GM21528 (cell line): ENCODE measurements around the gene ZNF670.
A peak's percentile ranks its signal among the peaks of the same experiment; 100 is the strongest.
"Not testable (repeated sequence)": the region's sequence is repeated elsewhere in the genome, so short reads cannot be mapped to it uniquely, and the experiment has no call there.

Source experiments
- ATAC-seq: cut with Tn5 transposase; IDR thresholded peaks from one replicate; pipeline ENCODE4 v1.9.1; 2021; ENCODE audit warnings: mild to moderate bottlenecking, moderate library complexity; ENCODE audit not compliant: unreplicated experiment, low FRiP score

Gene ZNF670

DNA sequence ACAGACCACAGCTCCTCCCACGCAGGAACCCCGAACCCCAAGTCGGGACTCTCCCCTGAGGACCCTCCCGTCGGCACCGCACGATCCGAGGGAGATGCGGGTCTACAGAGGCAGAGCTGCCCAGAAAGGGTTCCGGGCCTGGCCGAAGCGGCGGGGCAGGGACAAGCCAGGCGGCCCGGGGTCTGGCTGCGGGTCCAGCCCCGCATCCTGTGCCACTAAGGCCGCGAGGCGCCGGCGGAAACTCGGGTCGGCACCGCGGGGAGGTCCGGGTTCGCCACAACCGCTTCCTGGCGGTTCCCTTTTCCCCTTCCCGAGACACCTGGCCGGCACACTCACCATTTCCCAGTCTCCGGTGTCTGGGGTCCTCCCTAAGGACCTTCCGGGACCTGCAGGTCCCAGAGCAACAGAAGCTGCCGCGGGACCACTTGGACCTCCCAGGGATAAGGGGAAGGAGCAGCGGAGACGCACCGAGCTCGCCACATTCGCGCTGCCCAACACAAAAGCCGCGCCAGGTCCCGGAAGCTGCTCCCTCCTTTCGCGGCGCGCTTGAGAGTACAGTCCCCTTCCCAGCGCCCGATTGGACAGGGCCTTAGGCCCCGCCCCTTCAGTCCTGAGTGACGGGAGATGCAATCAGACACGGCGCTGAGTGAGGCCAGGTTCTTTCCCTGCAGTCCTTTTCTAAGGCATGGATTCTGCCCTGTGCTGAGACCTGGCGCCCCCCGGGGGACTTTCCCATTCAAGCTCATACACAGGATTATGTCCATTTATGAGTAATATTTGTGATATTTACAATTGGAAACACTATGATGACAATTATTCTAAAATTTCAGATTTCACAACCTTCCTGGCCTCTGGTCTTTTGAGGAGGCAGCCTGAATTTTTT, at the start of gene ZNF670:
TSS of gene ZNF670 (minus strand) at position 554 of the 883 bp plus-strand sequence. CDS start at position 339, 215 bp downstream.
- ATAC-seq, result peak; percentile 100

DNA sequence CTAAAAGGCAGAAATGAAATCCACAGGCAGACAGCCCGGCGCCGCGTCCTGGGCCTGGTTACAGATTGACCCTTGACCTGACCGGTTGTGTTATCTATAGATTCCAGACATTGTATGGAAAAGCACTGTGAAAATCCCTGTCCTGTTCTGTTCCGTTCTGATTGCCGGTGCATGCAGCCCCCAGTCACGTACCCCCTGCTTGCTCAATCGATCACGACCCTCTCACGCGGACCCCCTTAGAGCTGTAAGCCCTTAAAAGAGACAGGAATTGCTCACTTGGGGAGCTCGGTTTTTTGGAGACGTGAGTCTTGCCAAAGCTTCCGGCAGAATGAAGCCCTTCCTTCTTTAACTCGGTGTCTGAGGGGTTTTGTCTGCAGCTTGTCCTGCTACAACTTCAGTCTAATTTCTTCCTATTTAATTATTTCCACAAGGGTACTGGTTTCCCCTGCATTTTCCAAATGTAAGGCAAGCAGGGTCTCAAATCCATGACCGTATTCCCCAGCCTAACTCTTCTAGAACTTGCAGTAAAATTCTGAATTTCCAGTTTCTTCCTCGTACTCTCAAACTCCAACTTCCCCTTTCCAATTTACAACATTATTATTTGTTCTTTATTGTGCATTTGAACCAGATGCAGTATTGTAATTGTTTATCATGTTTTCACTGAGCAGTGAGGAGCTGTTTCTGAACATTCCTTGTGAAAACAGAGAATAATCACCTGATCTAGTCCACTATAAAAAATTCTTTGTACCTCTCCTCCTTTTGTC, 49.1 kb upstream of the ZNF670 start:
- not testable (repeated sequence) for ATAC-seq

DNA sequence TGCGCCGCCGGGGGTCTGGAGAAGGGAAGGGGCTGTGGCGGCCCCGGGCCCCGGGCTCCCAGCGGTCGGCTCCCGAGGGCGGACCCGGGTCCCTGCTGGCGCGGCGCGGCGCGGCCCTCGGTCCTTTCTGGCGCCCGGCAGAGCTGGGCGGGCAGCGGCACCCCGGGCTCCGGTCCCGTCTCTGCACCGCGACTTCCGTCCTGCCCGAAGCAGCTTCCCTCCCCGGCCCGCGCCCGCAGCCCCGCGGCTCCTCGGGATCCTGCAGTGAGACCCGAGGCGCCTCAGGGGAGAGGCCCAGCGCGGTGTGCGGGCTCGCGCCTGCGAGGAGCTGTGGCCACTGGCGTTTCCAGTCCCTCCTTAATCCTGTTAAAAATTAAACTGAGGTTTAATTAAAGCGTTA, 48.0 kb upstream of the ZNF670 start:
- ATAC-seq, result peak; percentile 75

DNA sequence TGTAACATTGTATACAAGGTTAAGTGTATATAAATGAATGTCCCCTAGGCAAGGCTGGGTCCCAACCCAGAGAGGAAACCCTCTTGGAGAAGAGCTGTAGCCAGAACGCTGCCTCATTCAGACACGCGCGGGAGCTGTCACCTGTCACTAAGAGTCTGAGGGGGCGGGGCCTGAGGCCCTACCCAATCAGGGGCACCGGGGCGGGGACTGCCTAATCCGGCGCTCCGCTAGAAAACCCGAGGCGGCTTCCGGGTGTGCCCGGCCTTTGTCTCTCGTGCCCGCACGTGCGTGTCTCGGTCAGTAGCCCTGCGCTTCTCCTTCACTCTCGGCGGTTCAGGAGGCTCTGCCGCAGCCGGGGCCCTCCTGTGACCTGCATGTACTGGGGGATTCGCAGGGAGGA, 47.6 kb upstream of the ZNF670 start:
- peak; percentile 99 for ATAC-seq

DNA sequence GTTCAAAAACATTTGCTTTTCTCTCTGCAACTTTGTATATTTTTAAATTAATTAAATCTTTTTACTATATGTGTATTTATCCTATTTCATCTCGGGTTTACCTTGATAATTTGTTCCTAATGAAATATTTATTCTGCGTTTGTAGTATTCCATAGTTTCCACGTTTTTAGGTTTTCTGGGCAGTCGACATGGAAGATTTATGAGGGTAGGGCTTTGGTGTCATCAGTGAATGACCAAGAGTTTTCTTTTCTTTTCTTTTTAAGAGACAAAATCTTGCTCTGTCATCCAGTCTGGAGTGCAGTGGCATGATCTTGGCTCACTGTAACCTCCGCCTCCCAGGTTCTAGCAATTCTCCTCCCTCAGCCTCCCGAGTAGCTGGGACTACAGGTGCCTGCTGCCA, 42.8 kb upstream of the ZNF670 start:
- ATAC-seq, result no peak

DNA sequence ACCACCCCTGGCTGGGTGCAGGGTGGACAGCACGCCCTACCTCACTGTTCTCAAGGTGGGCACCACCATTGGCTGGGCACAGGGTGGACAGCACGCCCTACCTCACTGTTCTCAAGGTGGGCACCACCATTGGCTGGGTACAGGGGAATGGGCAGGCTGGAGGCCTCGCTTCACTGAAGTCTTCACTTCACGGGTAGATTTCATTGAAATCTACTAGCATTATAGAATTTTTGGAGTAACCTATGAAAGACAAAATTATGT, 41.7 kb upstream of the ZNF670 start:
- not testable (repeated sequence) for ATAC-seq

DNA sequence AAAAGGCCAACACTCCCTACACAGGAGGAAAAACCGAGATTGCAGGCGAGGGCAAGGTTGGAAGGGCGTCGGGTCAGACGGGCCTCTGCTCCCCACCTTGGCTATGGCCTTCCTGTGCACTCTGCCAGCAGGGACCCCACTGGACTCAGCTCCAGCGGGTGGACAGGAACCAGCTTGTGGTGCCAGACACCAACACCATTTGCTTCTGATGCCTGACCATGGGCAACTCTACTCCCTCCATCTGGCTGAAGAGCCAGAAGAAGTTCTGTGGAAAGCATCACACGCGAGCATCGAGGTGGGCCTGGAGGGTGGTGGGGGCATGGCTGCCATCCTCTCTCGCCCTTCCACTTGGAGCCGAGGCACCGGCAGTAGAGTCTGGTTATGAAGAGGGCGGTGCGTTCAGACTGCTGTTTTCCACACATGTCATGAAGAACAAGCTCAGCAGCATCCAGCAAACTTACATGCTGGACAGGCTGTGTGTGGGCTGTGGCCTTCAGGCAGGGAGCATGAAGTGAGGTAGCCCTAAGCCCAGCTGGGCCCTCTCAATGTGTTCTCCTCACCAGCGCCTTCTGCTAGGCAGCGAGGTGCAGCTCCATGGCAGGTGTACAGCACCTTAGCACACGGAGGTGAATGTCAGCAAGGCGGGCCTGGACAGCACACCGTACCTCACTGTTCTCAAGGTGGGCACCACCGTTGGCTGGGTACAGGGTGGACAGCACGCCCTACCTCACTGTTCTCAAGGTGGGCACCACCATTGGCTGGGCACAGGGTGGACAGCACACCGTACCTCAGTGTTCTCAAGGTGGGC, 41.2 kb upstream of the ZNF670 start:
- ATAC-seq, result no peak

DNA sequence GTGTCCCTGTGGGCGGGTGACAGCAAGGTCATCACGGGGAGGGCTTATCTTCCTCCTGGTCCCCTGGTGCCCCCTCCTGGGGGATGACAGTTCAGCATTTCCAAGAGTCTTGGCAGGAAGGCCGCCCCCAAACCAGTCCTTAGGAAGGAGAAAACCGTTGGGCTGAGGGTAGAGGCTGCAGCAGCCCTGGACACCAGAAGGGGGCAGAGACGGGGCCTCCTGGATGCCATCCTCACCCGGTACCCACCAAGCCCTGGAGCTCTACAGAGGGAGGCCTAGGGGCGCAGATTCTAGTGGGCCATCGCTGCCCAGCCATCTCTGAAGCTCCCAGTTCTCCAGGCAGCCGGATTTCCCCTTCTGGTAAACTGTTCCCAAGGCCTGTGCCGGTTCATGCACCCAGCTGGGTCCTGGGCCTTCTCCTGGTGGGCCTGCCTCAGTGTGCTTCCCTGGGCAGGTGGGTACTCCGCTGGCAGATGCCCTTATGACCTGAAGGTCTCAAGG, 40.4 kb upstream of the ZNF670 start:
- no peak for ATAC-seq

DNA sequence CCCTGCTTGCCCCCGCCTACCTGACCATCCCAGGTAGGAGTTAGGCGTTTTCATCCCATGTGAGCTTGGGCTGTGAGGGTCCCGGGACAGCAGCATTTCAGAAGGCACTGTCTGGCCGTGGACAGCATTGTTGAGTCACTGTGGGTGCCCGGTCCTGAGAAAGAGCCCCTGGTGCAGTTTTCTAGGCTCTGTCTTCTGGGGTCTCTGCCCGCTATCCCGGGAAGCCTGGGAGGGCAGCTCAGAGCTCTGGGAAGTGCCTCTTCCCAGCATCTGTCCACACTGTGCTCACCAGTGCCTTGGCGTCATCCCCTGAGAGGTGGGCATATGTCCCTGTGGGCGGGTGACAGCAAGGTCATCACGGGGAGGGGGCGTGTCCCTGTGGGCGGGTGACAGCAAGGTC, 36.9 kb upstream of the ZNF670 start:
- no peak for ATAC-seq

DNA sequence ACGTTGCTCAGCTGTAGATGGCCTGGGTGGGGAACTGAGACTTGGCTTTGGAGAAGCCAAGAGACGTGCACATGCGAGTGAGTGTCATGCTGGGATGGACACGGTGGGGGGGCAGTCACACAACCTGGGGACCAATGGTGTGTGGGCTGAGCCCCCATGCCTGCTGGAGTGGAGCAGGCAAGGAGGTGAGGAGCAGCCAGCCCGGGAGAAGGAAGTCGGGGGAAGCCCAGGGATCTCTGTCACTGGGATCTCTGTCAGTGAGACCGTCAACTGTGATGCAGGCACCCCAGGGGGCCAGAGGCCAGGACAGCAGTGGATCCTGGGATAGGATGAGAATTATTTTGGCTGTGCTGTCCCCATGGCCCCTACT, 36.5 kb upstream of the ZNF670 start:
- ATAC-seq, result no peak

DNA sequence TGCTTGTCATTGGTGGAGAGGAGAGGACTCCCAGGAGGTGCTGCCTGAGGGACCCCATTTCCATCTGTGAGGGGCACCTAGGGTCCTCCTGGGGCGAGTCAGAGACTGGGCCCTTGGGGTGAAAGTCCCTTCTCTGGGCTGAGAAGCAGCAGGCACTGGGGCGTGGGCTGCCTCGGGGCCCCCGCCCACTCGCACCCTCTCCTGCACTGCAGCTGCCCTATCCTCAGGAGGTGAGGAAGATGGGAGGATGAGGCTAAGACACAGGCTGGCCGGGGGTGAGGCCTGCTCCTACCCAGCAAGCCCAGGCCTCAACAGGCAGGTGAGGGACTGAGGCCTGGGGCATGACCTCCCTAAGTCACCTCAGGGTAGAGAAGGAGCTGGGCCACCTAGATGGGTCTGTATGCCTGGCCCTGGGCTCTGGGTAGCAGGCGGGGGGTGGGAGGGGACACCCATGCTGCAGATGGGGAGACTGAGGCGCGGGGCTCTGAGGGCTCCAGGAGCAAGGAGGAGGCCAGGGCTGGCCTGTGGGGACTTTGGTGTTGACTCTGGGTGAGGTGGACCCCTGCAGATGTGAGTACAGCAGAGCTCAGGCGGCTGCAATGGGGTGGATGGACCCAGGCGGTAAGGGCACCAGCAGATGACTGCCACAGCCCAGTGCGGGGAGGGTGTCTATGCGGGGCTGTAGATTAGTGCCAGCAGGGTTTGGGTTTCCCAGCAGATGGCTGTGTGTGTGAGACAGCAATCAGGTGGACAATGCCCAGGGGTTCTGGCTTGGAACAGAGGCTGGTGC, 35.9 kb upstream of the ZNF670 start:
- ATAC-seq, result no peak

DNA sequence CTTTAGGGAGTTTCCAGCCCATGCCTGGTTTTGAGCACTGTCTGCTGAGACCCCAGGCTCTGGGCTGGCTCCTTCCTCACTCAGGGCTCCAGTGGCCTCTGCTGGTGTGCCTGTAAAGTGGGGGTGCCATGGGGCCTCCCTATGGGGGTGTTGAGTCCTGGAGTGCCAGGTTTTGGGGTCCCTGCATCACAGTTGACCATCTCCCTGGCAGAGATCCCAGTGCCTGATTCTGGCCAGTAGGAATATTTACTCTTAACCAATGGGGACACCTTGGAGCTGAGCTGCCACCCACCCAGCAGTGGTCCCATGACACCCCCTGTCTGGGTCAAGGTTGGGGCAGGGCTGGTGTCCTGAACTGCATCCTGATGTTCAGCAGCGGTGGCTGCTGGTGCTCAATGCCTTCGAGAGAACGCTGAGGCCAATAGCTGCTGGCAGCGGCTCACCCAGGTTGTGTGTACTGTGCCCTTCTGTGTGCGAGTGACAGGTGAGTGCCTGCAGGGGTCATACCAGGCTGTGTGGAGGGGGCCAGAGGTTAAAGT, 35.2 kb upstream of the ZNF670 start:
- no peak for ATAC-seq

DNA sequence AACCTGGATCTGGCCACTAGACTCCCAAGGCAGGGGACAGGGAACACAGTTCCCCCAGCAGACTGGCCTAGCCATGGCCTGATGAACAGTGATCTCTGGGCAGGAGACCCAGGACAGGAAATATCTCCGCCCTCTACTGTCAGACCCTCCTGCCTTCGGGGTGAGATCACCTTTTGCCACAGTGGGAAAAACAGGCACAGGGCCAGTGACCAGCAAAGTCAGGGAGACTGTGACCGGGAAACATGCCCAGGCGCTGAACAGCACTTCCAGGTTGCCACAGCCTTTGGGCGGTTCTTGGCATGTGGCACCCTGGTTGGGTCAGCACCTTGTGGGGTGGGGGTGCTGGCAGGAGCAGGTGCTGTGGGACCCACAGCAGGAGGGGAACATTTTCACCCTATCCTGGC, 34.5 kb upstream of the ZNF670 start:
- no peak for ATAC-seq

DNA sequence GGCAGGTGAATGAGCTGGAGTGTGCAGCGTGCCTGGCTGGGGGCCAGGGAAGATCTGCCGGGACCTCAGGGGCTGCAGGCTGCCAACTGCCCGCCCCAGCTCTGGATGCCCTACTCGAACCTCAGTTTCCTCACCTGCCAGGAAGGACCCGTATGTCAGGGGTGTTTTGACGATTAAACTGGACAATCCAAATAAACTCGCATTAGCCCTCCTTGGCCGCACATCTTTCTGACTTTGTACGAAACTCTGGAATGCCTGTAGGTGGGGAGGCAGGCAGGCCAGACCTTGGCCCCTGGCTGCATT, 33.8 kb upstream of the ZNF670 start:
- ATAC-seq, result no peak

DNA sequence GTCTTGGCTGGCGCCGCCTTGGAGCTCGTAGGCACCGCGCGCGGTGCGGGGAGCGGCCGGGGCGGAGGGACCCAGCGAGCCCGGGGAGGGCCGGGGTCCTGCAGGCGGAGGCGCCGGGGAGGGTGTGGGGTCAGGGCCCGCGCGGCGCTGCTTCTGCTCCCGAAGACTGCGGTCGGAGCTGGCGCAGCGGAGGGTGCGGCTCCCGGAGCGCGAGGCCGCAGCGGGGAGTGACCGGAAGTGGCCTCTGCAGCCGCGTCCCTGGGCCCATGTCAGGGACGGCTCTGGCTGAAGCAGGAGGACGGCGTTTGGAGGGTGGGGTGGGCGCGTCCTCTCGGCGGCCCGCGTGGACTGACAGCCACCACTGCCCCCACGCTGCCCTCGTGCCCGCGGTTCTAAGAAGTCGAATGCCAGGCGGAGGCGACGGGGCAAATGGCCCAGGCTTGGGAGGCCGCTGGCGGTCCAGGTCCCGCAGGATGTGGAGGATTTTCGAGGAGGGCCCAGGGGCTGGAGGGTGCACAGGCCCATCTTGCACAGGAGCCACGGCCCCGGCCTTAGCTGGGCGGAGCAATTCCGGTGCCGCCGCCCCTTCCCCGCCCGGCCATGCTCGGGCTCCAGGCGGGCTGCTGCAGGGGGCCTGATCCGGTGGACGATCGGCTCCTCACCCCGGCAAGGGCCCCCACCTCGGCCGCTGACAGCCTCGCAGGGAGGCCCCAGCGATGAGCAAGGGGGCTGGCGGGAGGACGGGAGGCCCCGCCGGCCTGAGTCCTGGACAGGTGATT, 33.3 kb upstream of the ZNF670 start:
- ATAC-seq, result no peak

DNA sequence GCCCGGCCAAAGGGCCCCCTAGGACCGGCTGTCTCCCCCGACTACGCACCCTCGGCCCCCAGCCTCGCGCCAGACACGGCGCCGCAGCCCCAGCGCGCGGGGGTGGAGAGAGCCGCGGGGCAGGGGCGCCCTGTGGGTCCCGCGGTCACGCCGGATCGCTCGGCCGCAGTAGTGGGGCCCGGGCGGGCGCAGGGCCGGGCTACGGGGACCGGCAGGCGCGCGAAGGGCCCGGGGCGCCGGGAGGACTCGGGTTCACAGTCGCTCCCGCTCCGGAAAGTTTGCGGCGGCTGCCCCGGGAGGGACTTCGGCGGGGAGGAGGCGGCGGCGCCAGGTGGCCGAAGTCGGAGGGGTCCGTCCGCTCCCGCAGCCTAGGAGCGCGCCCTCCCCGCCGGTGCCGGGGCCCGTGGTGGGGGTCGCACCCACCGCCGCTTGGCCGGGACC, 32.7 kb upstream of the ZNF670 start:
- no peak for ATAC-seq

DNA sequence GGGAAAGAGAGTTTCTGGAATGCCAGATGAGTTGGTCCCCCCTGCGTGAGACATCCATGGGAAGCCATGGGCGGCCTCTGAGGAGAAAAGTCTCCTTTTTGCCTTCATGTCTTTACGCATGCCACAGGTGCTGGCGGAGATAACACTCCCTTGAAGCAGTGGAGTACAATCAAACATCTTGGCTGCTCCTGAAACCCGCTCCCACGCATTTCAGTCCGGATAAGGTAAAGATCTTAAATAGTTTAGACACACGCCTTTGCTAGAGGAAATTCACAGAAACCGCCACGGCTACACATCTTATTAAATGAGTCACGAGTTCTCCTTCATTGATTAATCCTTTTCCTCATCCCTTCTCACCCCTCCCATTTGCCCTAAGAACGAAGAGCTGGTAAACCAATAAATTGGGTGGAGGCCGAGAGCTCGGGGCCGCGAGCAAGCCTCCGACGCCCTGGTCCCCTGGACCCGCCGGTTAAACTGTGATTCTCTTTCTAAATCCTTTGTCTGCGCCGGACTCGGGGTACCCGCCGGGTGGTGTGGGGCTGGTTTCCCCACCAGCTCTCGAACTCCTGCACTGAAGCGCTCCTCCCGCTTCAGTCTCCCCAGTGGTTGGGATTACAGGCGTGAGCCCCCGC, 32.1 kb upstream of the ZNF670 start:
- no peak for ATAC-seq

DNA sequence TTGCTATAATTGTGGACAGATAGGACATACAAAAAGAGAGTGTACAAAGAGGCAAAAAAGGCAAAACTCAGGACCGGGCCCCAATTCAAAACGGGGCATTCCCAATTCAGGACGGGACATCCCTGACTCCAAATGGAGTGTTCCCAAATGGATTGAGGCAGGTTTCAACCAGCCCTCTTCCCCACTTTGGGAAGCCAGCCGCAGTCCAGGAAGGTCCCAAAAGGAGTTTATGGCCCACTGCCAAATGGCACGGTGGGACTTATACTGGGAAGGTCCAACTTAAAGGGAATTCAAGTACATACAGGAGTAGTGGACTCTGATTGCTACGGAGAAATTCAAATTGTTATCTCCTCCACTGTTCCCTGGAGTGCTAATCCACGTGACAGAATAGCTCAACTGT, 29.1 kb upstream of the ZNF670 start:
- no peak for ATAC-seq

DNA sequence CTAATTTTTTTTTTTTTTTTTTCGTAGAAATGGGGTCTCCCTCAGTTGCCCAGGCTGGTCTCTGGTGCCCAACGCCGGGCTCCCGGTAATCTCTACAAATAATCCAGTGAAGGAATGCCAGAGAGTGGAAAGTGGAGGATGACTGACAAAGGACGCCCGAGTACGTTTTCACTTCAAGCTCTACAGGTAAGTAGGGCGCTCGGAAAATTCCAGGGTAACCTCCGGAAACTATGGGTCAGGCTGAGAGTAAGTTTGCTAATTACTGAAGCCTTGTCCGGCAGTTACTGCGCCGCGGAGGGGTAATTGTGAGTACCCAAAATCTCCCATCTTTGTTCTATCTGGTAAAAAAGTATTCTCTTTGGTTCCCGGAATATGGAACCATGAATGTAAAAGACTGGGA, 27.4 kb upstream of the ZNF670 start:
- no peak for ATAC-seq
